LNCaP clone FGC (cell line): ENCODE data around the gene TDG.

Experiments used
- DNase-seq: peaks from one replicate; pipeline ENCODE4 v3.0.0-alpha.2; 2011; ENCODE audit warnings: low read depth
- H3K4me3 ChIP-seq: 2 replicates; pipeline ENCODE4 v1.5.1; 2011; ENCODE audit warnings: mild to moderate bottlenecking, low read depth, low read length, control low read depth
- TF ChIP-seq, protein P1 (sequence below): IDR thresholded peaks from 2 replicates; pipeline ENCODE4 v1.5.1; 2012; ENCODE audit warnings: mild to moderate bottlenecking; ENCODE audit not compliant: control insufficient read depth, insufficient read depth; ENCODE audit errors: extremely low read depth

The TDG gene

GRCh38 chr12:104000807-104001434 is 35.2 kb downstream of the TDG start:
- H3K4me3 ChIP-seq = no peak overlapping the region
- DNase-seq = no peak
- TF ChIP-seq, protein P1, sequence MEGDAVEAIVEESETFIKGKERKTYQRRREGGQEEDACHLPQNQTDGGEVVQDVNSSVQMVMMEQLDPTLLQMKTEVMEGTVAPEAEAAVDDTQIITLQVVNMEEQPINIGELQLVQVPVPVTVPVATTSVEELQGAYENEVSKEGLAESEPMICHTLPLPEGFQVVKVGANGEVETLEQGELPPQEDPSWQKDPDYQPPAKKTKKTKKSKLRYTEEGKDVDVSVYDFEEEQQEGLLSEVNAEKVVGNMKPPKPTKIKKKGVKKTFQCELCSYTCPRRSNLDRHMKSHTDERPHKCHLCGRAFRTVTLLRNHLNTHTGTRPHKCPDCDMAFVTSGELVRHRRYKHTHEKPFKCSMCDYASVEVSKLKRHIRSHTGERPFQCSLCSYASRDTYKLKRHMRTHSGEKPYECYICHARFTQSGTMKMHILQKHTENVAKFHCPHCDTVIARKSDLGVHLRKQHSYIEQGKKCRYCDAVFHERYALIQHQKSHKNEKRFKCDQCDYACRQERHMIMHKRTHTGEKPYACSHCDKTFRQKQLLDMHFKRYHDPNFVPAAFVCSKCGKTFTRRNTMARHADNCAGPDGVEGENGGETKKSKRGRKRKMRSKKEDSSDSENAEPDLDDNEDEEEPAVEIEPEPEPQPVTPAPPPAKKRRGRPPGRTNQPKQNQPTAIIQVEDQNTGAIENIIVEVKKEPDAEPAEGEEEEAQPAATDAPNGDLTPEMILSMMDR = no peak

GRCh38 chr12:104002686-104003085 is 37.0 kb downstream of the TDG start:
- TF ChIP-seq, protein P1 = no peak
- no peak overlapping the region for H3K4me3 ChIP-seq
- DNase-seq = no peak

DNA sequence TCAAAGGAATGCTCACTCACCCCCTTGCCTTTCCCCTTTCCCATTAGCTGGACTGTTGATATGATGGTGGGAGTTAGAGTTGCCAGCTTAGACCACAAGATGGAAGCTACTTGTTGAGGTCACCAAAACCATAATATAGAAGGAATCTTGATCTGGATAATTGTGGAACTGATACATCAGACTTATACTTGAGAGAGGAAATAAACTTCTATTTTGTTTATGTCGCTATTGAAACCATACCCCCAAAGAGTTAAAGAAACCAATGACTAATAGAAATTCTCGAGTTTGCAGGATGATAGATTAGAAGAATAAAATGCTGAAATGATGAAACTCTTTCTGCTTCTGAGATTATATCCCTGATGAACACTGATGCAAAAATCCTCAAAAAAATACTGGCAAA is 37.9 kb downstream of the TDG start:
- no peak for DNase-seq
- TF ChIP-seq, protein P1 = no peak
- H3K4me3 ChIP-seq = no peak overlapping the region

DNA sequence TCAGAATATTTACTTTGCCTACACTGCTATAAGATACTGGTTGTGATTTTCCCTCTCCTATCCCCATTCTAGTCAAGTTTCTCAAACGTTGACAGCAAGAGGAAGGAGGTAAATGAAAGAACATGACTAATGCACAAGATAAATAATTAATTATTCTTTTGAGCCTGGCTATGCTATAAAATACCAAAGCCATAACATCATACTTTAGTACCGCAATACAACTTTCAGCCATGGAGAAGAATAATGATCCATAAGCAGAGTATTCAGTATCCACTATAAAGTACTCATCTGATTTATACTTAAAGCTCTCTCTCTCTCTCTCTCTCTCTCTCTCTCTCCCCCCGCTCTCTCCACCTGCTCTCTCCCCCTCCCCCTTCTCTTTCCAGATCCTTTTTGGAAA is 41.3 kb downstream of the TDG start:
- TF ChIP-seq, protein P1 = no peak
- no peak for DNase-seq
- H3K4me3 ChIP-seq = no peak overlapping the region

DNA sequence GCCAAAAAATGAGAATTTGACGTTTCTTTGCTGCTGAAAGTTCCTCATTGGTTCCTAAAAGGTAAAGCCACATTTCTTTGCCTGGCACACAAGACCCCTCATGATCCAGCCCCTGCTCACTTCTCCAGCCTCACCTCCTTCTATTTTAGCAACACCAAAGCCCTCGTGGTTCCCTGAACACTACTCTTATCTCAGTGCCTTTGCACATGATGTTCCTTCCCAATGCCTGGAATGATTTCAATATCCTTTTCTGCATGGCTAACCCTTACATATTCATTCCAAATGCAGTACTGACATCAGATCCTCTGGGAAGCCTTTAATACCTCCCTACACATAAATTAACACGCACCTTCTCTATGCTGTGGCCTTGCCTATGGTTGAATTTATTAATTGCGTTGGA is 44.4 kb downstream of the TDG start:
- no peak for DNase-seq
- TF ChIP-seq, protein P1 = no peak
- H3K4me3 ChIP-seq = no peak overlapping the region

- no peak overlapping the region for H3K4me3 ChIP-seq
- TF ChIP-seq, protein P1 = no peak
- DNase-seq = no peak
Observed at GRCh38 chr12:104010606-104011169, 45.0 kb downstream of the TDG start.

DNA sequence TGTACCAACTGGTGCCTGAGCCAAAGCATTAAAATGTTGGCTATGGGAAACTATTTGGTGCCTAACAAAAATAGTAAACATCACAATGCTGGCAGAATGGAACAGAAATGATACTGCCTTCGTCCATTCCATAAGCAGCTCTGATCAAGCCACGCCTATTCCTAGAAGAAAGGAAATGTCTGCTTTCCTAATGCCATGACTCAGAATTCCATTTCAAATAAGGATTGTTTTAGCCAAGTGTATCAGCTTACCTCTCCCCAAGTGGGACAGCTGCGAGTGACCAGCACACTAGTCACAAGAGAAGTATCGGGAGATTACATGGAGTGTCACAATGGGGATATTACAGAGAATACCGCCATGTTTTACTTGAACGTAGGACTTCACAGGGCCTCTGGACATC is 45.6 kb downstream of the TDG start:
- no peak overlapping the region for H3K4me3 ChIP-seq
- TF ChIP-seq, protein P1 = no peak
- DNase-seq = no peak
